PC-9 (cell line): ENCODE results near the gene KLHL25.

Source experiments
- EZH2 ChIP-seq: fragments of 200-600 bp; sonication (generic); IDR thresholded peaks from 2 replicates; pipeline ENCODE4 v1.8.0; 2017; ENCODE audit warnings: antibody characterized with exemption, low read depth
- TF ChIP-seq, protein P1 (sequence below): fragments of 200-600 bp; sonication (generic); conservative IDR thresholded peaks from 2 replicates; pipeline ENCODE4 v1.6.1; 2017; ENCODE audit warnings: mixed run types, antibody characterized with exemption, mild to moderate bottlenecking, moderate library complexity

DNA sequence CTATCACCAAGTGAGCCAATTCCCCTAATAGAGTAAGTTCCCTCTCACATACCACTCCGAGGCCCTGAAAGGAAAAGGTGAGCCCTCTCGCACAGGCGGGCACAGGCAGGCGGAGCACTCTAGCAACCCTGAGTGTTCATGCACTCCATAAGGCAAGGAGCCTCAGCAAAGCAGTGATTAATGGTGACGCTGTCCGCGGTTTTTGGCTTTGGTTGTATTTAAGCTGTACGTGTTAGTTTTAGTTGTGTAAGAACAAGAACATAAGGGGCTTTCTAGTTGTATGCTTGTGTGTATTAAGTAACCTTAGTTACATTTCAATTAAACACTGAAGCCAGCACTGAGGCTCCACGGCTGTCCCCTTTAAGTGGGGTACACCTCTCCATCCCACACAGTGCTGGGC is 33.1 kb downstream of the KLHL25 start:
- TF ChIP-seq EZH2: no peak
- TF ChIP-seq, protein P1, sequence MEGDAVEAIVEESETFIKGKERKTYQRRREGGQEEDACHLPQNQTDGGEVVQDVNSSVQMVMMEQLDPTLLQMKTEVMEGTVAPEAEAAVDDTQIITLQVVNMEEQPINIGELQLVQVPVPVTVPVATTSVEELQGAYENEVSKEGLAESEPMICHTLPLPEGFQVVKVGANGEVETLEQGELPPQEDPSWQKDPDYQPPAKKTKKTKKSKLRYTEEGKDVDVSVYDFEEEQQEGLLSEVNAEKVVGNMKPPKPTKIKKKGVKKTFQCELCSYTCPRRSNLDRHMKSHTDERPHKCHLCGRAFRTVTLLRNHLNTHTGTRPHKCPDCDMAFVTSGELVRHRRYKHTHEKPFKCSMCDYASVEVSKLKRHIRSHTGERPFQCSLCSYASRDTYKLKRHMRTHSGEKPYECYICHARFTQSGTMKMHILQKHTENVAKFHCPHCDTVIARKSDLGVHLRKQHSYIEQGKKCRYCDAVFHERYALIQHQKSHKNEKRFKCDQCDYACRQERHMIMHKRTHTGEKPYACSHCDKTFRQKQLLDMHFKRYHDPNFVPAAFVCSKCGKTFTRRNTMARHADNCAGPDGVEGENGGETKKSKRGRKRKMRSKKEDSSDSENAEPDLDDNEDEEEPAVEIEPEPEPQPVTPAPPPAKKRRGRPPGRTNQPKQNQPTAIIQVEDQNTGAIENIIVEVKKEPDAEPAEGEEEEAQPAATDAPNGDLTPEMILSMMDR: no peak
